ENCODE measurements around the gene PAX8.

- TF ChIP-seq POLR2AphosphoS5 (IDR thresholded peaks at IDR 0.05): no peak
- TF ChIP-seq CTCF (IDR thresholded peaks at IDR 0.05): no peak
Observed at GRCh38 chr2:113291191-113291590, 12.5 kb upstream of the PAX8 start.

Data from suprapubic skin (tissue), 3 donors.